B cell (primary cell): ENCODE measurements around the gene BTBD8. TPM values are rescaled to one million over a fixed set of nuclear protein-coding genes. Genes with fewer than 3 reads are reported as not detected.

Source experiments
- ATAC-seq: fragments of 200-7000 bp; cut with Tn5 transposase; one replicate; pipeline ENCODE4 v1.10.0; 2021; ENCODE audit warnings: low read depth, mild to moderate bottlenecking, moderate number of reproducible peaks, moderate library complexity
- CTCF ChIA-PET: fragments of 350-600 bp; sonication (Branson Sonifier 250); formaldehyde crosslinking; loops from one replicate; lab custom pipeline; 2021; ENCODE audit warnings: antibody characterized with exemption, inconsistent platforms; lab: Charles Lee
- POLR2A ChIA-PET: fragments of 350-600 bp; sonication (Branson Sonifier 250); formaldehyde crosslinking; loops from one replicate; lab custom pipeline; 2021; ENCODE audit warnings: antibody characterized with exemption; lab: Charles Lee
- DNase-seq: peaks from one replicate; pipeline ENCODE4 v3.0.0; 2013
- H2AFZ ChIP-seq: 2 replicates; pipeline ENCODE4 v1.6.1; 2012; ENCODE audit warnings: mild to moderate bottlenecking, low read depth, low read length; ENCODE audit not compliant: insufficient read depth, poor library complexity, severe bottlenecking
- H3K27ac ChIP-seq, 2 donors: 1 replicate in 1 of 2; 2 replicates in 1 of 2; pipeline ENCODE4 v1.5.1; 2012 to 2013; ENCODE audit warnings: low read length in 2 of 2, mild to moderate bottlenecking in 2 of 2, moderate library complexity in 1 of 2
- H3K27me3 ChIP-seq, 4 experiments: fragments of 200-600 bp in 1 of 4; sonication (generic) in 1 of 4; replicated peaks in 1 of 4; 1 replicate in 2 of 4; 2 replicates in 2 of 4; pipeline versions ENCODE4 v1.6.1 to v1.7.0; 2013 to 2016; ENCODE audit warnings: low read length in 3 of 4, mild to moderate bottlenecking in 2 of 4, mixed read lengths in 1 of 4, moderate library complexity in 1 of 4; ENCODE audit not compliant: insufficient read depth in 4 of 4, control insufficient read depth in 3 of 4; ENCODE audit errors: control extremely low read depth in 1 of 4
- H3K36me3 ChIP-seq, 2 experiments: replicated peaks in 1 of 2; 1 replicate in 1 of 2; 2 replicates in 1 of 2; pipeline versions ENCODE4 v1.6.1 to v1.7.1; 2013; ENCODE audit warnings: low read length in 1 of 2; ENCODE audit not compliant: insufficient read depth in 2 of 2, control insufficient read depth in 1 of 2; ENCODE audit errors: control extremely low read depth in 1 of 2, extremely low read depth in 1 of 2
- H3K4me1 ChIP-seq, 2 donors: fragments of 200-600 bp in 1 of 2; sonication (generic) in 1 of 2; 1 replicate in 1 of 2; 2 replicates in 1 of 2; pipeline versions ENCODE4 v1.5.1 to v1.6.1; 2013 to 2017; ENCODE audit warnings: low read length in 2 of 2; ENCODE audit not compliant: control insufficient read depth in 2 of 2, insufficient read depth in 2 of 2
- H3K4me2 ChIP-seq: replicated peaks from 2 replicates; pipeline ENCODE3; 2012; ENCODE audit warnings: mild to moderate bottlenecking, low read depth, low read length; ENCODE audit not compliant: poor library complexity, severe bottlenecking
- H3K4me3 ChIP-seq, 5 experiments: fragments of 200-600 bp in 1 of 5; sonication (generic) in 1 of 5; 1 replicate in 3 of 5; 2 replicates in 2 of 5; pipeline versions ENCODE4 v1.5.1 to v1.7.0; 2011 to 2016; ENCODE audit warnings: low read length in 4 of 5, mild to moderate bottlenecking in 4 of 5, low read depth in 2 of 5, control low read depth in 1 of 5, moderate library complexity in 1 of 5; ENCODE audit not compliant: insufficient read depth in 1 of 5; ENCODE audit errors: control extremely low read depth in 1 of 5, extremely low read depth in 1 of 5
- H3K79me2 ChIP-seq: fragments of 200-600 bp; sonication (generic); one replicate; pipeline ENCODE4 v1.6.0; 2016; ENCODE audit warnings: low read length; ENCODE audit not compliant: control insufficient read depth, insufficient read depth
- H3K9ac ChIP-seq: fragments of 200-600 bp; sonication (generic); 2 replicates; pipeline ENCODE4 v1.6.1; 2017; ENCODE audit warnings: mild to moderate bottlenecking, low read length, moderate library complexity
- H3K9me3 ChIP-seq, 3 donors: one replicate each; pipeline versions ENCODE4 v1.6.1 to v1.7.1; 2013; ENCODE audit warnings: low read length in 2 of 3; ENCODE audit not compliant: control insufficient read depth in 2 of 3, insufficient read depth in 1 of 3; ENCODE audit errors: control extremely low read depth in 1 of 3
- H4K20me1 ChIP-seq: 2 replicates; pipeline ENCODE4 v1.6.0; 2012; ENCODE audit warnings: mild to moderate bottlenecking, low read length; ENCODE audit not compliant: insufficient read depth, control insufficient read depth, poor library complexity, severe bottlenecking
- H3K27ac Mint-ChIP-seq: one replicate; pipeline ENCODE4 v1.8.0; 2021; ENCODE audit warnings: mixed read lengths
- H3K27me3 Mint-ChIP-seq: one replicate; pipeline ENCODE4 v1.8.0; 2021; ENCODE audit warnings: mixed read lengths
- H3K4me1 Mint-ChIP-seq: one replicate; pipeline ENCODE4 v1.8.0; 2021; ENCODE audit warnings: mixed read lengths
- H3K4me3 Mint-ChIP-seq: one replicate; pipeline ENCODE4 v1.8.0; 2021; ENCODE audit warnings: mixed read lengths
- H3K9me3 Mint-ChIP-seq: one replicate; pipeline ENCODE4 v1.8.0; 2022; ENCODE audit warnings: mixed read lengths; ENCODE audit not compliant: insufficient read depth
- CTCF ChIP-seq: fragments of 200-600 bp; IDR thresholded peaks from one replicate; pipeline ENCODE4 v1.8.0; 2022; ENCODE audit warnings: antibody characterized with exemption, mild to moderate bottlenecking
- EZH2 ChIP-seq: IDR thresholded peaks from 2 replicates; pipeline ENCODE4 v1.6.1; 2012; ENCODE audit warnings: borderline replicate concordance, low read depth, mild to moderate bottlenecking, moderate library complexity, low read length; ENCODE audit not compliant: insufficient read depth, poor library complexity, severe bottlenecking
- WGBS: methylation state at CpG from one replicate; pipeline ENCODE4 v1.1.5; 2013; ENCODE audit warnings: missing lambda C conversion rate; ENCODE audit not compliant: insufficient coverage; 5-methylcytosine and 5-hydroxymethylcytosine counted together
- intact Hi-C: fragments of 100-400 bp; cut with micrococcal nuclease; formaldehyde crosslinking; loops from one replicate; pipeline ENCODE4 v1.10.0; 2022
- polyA plus RNA-seq: library from polyadenylated mRNA; depleted of rRNA; stranded (reverse); fragments of >200 nt; gene quantifications from 2 replicates; pipeline ENCODE4 v1.2.3, GENCODE V29; 2012
- total RNA-seq, 2 donors: library from RNA; stranded (reverse); fragments of 120-200 nt in 1 of 2; gene quantifications; 1 replicate in 1 of 2; 2 replicates in 1 of 2; pipeline versions ENCODE4 v1.2.3 to v1.2.4, GENCODE V29; 2013 to 2022

Gene BTBD8
- total and polyA plus RNA-seq, 2 donors (not counting 1 experiment from before 2014, with no cell fraction given), result 0.46 to 1.9 TPM

- ChIA-PET CTCF (no interaction called here), POLR2A (no interaction called here)
- Mint-ChIP-seq H3K27me3 (peaks cover 5% of the 10 kb centered on the region), H3K4me3 (no peak overlapping the region), H3K4me1 (no peaks in the 10 kb centered on the region), H3K9me3 (no peaks in the 10 kb centered on the region), H3K27ac (no peak overlapping the region)
- WGBS, result 85% methylated on average over 11 of the region's 14 CpGs
- Histone ChIP-seq H3K4me2 (no peak overlapping the region), H3K9ac (no peak overlapping the region), H3K4me3 (no peak overlapping the region), H3K36me3 (no peaks in the 10 kb centered on the region), H4K20me1 (no peaks in the 10 kb centered on the region), H3K27me3 (no peaks in the 10 kb centered on the region), H3K9me3 (peaks cover 0 to 3% (median 0%) of the 10 kb centered on the region in 3 donors), H3K27ac (no peak overlapping the region), H3K4me1 (no peaks in the 10 kb centered on the region), H3K79me2 (no peaks in the 10 kb centered on the region), H2AFZ (no peak overlapping the region)
- TF ChIP-seq EZH2 (no peak), CTCF (no peak)
- ATAC-seq, result no peak
- DNase-seq, result no peak
- intact Hi-C loops, result no loop called here
Measured at GRCh38 chr1:92218559-92218958, 138.4 kb downstream of the BTBD8 start.

DNA sequence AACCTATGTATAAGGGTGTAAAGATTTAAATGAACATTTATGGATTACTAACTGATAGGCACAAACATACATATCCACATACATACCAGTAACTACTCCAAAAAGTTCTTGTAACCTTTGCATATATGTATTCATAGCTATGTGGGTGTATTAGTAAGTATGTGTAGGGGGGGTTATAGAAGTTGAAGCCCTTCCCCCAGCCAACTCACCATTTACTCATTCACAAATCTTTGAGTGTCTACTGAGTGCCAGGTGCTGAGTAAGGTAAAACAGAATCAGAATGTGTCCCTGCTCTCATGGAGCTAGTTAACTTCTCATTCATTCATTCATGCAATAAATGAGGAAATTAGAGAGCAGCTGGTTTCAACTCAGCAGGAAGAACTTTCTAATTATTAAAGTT lies 138.9 kb downstream of the BTBD8 start:
- Mint-ChIP-seq H3K4me1 (no peaks in the 10 kb centered on the region), H3K9me3 (no peaks in the 10 kb centered on the region), H3K4me3 (no peak overlapping the region), H3K27ac (no peak overlapping the region), H3K27me3 (peaks cover 5% of the 10 kb centered on the region)
- H3K9ac ChIP-seq, result no peak overlapping the region
- H3K4me2 ChIP-seq, result no peak overlapping the region
- ATAC-seq (no peak), DNase-seq (no peak)
- H3K9me3 ChIP-seq, result peaks cover 0 to 3% (median 0%) of the 10 kb centered on the region in 3 donors
- no peak overlapping the region for H2AFZ ChIP-seq
- TF ChIP-seq EZH2, result no peak
- no peak for TF ChIP-seq CTCF
- ChIA-PET CTCF (no interaction called here), POLR2A (no interaction called here)
- H3K27ac ChIP-seq, result no peak overlapping the region
- no peak overlapping the region for H3K4me3 ChIP-seq
- intact Hi-C loops, result no loop called here
- no peaks in the 10 kb centered on the region for H3K27me3 ChIP-seq
- no peaks in the 10 kb centered on the region for H3K36me3 ChIP-seq
- H4K20me1 ChIP-seq, result no peaks in the 10 kb centered on the region
- no peaks in the 10 kb centered on the region for H3K4me1 ChIP-seq
- H3K79me2 ChIP-seq, result no peaks in the 10 kb centered on the region
